B cell (primary cell): Measurements from ENCODE around the gene RSL24D1. TPM values are rescaled to one million over a fixed set of nuclear protein-coding genes. Genes with fewer than 3 reads are reported as not detected.

Source experiments
- ATAC-seq: fragments of 200-7000 bp; cut with Tn5 transposase; one replicate; pipeline ENCODE4 v1.10.0; 2021; ENCODE audit warnings: low read depth, mild to moderate bottlenecking, moderate number of reproducible peaks, moderate library complexity
- CTCF ChIA-PET: fragments of 350-600 bp; sonication (Branson Sonifier 250); formaldehyde crosslinking; loops from one replicate; lab custom pipeline; 2021; ENCODE audit warnings: antibody characterized with exemption, inconsistent platforms; lab: Charles Lee
- POLR2A ChIA-PET: fragments of 350-600 bp; sonication (Branson Sonifier 250); formaldehyde crosslinking; loops from one replicate; lab custom pipeline; 2021; ENCODE audit warnings: antibody characterized with exemption; lab: Charles Lee
- DNase-seq: peaks from one replicate; pipeline ENCODE4 v3.0.0; 2013
- H2AFZ ChIP-seq: 2 replicates; pipeline ENCODE4 v1.6.1; 2012; ENCODE audit warnings: mild to moderate bottlenecking, low read depth, low read length; ENCODE audit not compliant: insufficient read depth, poor library complexity, severe bottlenecking
- H3K27ac ChIP-seq, 2 donors: 1 replicate in 1 of 2; 2 replicates in 1 of 2; pipeline ENCODE4 v1.5.1; 2012 to 2013; ENCODE audit warnings: low read length in 2 of 2, mild to moderate bottlenecking in 2 of 2, moderate library complexity in 1 of 2
- H3K27me3 ChIP-seq, 4 experiments: fragments of 200-600 bp in 1 of 4; sonication (generic) in 1 of 4; replicated peaks in 1 of 4; 1 replicate in 2 of 4; 2 replicates in 2 of 4; pipeline versions ENCODE4 v1.6.1 to v1.7.0; 2013 to 2016; ENCODE audit warnings: low read length in 3 of 4, mild to moderate bottlenecking in 2 of 4, mixed read lengths in 1 of 4, moderate library complexity in 1 of 4; ENCODE audit not compliant: insufficient read depth in 4 of 4, control insufficient read depth in 3 of 4; ENCODE audit errors: control extremely low read depth in 1 of 4
- H3K36me3 ChIP-seq, 2 experiments: replicated peaks in 1 of 2; 1 replicate in 1 of 2; 2 replicates in 1 of 2; pipeline versions ENCODE4 v1.6.1 to v1.7.1; 2013; ENCODE audit warnings: low read length in 1 of 2; ENCODE audit not compliant: insufficient read depth in 2 of 2, control insufficient read depth in 1 of 2; ENCODE audit errors: control extremely low read depth in 1 of 2, extremely low read depth in 1 of 2
- H3K4me1 ChIP-seq, 2 donors: fragments of 200-600 bp in 1 of 2; sonication (generic) in 1 of 2; 1 replicate in 1 of 2; 2 replicates in 1 of 2; pipeline versions ENCODE4 v1.5.1 to v1.6.1; 2013 to 2017; ENCODE audit warnings: low read length in 2 of 2; ENCODE audit not compliant: control insufficient read depth in 2 of 2, insufficient read depth in 2 of 2
- H3K4me2 ChIP-seq: replicated peaks from 2 replicates; pipeline ENCODE3; 2012; ENCODE audit warnings: mild to moderate bottlenecking, low read depth, low read length; ENCODE audit not compliant: poor library complexity, severe bottlenecking
- H3K4me3 ChIP-seq, 5 experiments: fragments of 200-600 bp in 1 of 5; sonication (generic) in 1 of 5; 1 replicate in 3 of 5; 2 replicates in 2 of 5; pipeline versions ENCODE4 v1.5.1 to v1.7.0; 2011 to 2016; ENCODE audit warnings: low read length in 4 of 5, mild to moderate bottlenecking in 4 of 5, low read depth in 2 of 5, control low read depth in 1 of 5, moderate library complexity in 1 of 5; ENCODE audit not compliant: insufficient read depth in 1 of 5; ENCODE audit errors: control extremely low read depth in 1 of 5, extremely low read depth in 1 of 5
- H3K79me2 ChIP-seq: fragments of 200-600 bp; sonication (generic); one replicate; pipeline ENCODE4 v1.6.0; 2016; ENCODE audit warnings: low read length; ENCODE audit not compliant: control insufficient read depth, insufficient read depth
- H3K9ac ChIP-seq: fragments of 200-600 bp; sonication (generic); 2 replicates; pipeline ENCODE4 v1.6.1; 2017; ENCODE audit warnings: mild to moderate bottlenecking, low read length, moderate library complexity
- H3K9me3 ChIP-seq, 3 donors: one replicate each; pipeline versions ENCODE4 v1.6.1 to v1.7.1; 2013; ENCODE audit warnings: low read length in 2 of 3; ENCODE audit not compliant: control insufficient read depth in 2 of 3, insufficient read depth in 1 of 3; ENCODE audit errors: control extremely low read depth in 1 of 3
- H4K20me1 ChIP-seq: 2 replicates; pipeline ENCODE4 v1.6.0; 2012; ENCODE audit warnings: mild to moderate bottlenecking, low read length; ENCODE audit not compliant: insufficient read depth, control insufficient read depth, poor library complexity, severe bottlenecking
- H3K27ac Mint-ChIP-seq: one replicate; pipeline ENCODE4 v1.8.0; 2021; ENCODE audit warnings: mixed read lengths
- H3K27me3 Mint-ChIP-seq: one replicate; pipeline ENCODE4 v1.8.0; 2021; ENCODE audit warnings: mixed read lengths
- H3K4me1 Mint-ChIP-seq: one replicate; pipeline ENCODE4 v1.8.0; 2021; ENCODE audit warnings: mixed read lengths
- H3K4me3 Mint-ChIP-seq: one replicate; pipeline ENCODE4 v1.8.0; 2021; ENCODE audit warnings: mixed read lengths
- H3K9me3 Mint-ChIP-seq: one replicate; pipeline ENCODE4 v1.8.0; 2022; ENCODE audit warnings: mixed read lengths; ENCODE audit not compliant: insufficient read depth
- EZH2 ChIP-seq: IDR thresholded peaks from 2 replicates; pipeline ENCODE4 v1.6.1; 2012; ENCODE audit warnings: borderline replicate concordance, low read depth, mild to moderate bottlenecking, moderate library complexity, low read length; ENCODE audit not compliant: insufficient read depth, poor library complexity, severe bottlenecking
- WGBS: methylation state at CpG from one replicate; pipeline ENCODE4 v1.1.5; 2013; ENCODE audit warnings: missing lambda C conversion rate; ENCODE audit not compliant: insufficient coverage; 5-methylcytosine and 5-hydroxymethylcytosine counted together
- intact Hi-C: fragments of 100-400 bp; cut with micrococcal nuclease; formaldehyde crosslinking; loops from one replicate; pipeline ENCODE4 v1.10.0; 2022
- polyA minus RNA-seq: library from RNA; depleted of rRNA, polyadenylated mRNA; stranded (reverse); fragments of >200 nt; gene quantifications from 2 replicates; pipeline ENCODE4 v1.2.3, GENCODE V29; 2012
- polyA plus RNA-seq: library from polyadenylated mRNA; depleted of rRNA; stranded (reverse); fragments of >200 nt; gene quantifications from 2 replicates; pipeline ENCODE4 v1.2.3, GENCODE V29; 2012
- total RNA-seq, 2 donors: library from RNA; stranded (reverse); fragments of 120-200 nt in 1 of 2; gene quantifications; 1 replicate in 1 of 2; 2 replicates in 1 of 2; pipeline versions ENCODE4 v1.2.3 to v1.2.4, GENCODE V29; 2013 to 2022
- TF ChIP-seq, protein P1 (sequence below): fragments of 200-600 bp; IDR thresholded peaks from one replicate; pipeline ENCODE4 v1.8.0; 2022; ENCODE audit warnings: antibody characterized with exemption, mild to moderate bottlenecking

The RSL24D1 gene
- total RNA-seq (69.0 and 80.7 TPM in 2 replicates), polyA plus RNA-seq (25.2 and 77.7 TPM in 2 replicates), polyA minus RNA-seq (17.9 and 33.2 TPM in 2 replicates)
- total RNA-seq (2013), result 143 TPM

- CTCF ChIA-PET, result interaction anchor here (0.6 to 2.6 kb wide), 8 partner anchors 21 to 1877 kb away, joined by 3 to 13 read pairs (median 4); partner anchors contain the start of genes CCPG1, PIERCE2, PIGB and PIGBOS1
Observed at GRCh38 chr15:55196458-55197361, at the start of gene RSL24D1. Gene RSL24D1, minus strand, starts transcription at chr15:55196941. Its CDS starts 51 bp downstream, at chr15:55196890.

More at GRCh38 chr15:55196458-55197361, at the start of gene RSL24D1:
- Mint-ChIP-seq H3K9me3 (no peaks in the 10 kb centered on the region), H3K27me3 (no peaks in the 10 kb centered on the region), H3K4me1 (peaks cover 9% of the 10 kb centered on the region), H3K4me3 (no peak within 1 kb of the TSS), H3K27ac (no peak within 1 kb of the TSS)
- POLR2A ChIA-PET, result interaction anchor here (0.6 to 1.3 kb wide), 4 partner anchors 70 to 1046 kb away, joined by 3 to 8 read pairs (median 6); partner anchors contain the start of genes CCPG1, PIERCE2, PIGB and PIGBOS1
- H2AFZ ChIP-seq, result peak within 1 kb of the TSS; percentile 97
- H3K4me3 ChIP-seq, result peak within 1 kb of the TSS; percentile 78 to 97 (median 90)
- H3K9me3 ChIP-seq, result no peaks in the 10 kb centered on the region
- peaks cover 1 to 8% of the 10 kb centered on the region in 2 experiments for H3K36me3 ChIP-seq
- H3K79me2 ChIP-seq, result peaks cover 54% of the 10 kb centered on the region
- intact Hi-C loops, result loop anchor here (1.0 to 10.0 kb wide), 5 partner anchors 21 to 1048 kb away; partner anchors contain the start of genes CCPG1, PIERCE2 and RFX7
- H3K27ac ChIP-seq, result peak within 1 kb of the TSS; percentile 92
- peak; percentile 95 for ATAC-seq
- no peaks in the 10 kb centered on the region for H3K27me3 ChIP-seq
- H3K9ac ChIP-seq, result peak within 1 kb of the TSS; percentile 94
- TF ChIP-seq, protein P1, sequence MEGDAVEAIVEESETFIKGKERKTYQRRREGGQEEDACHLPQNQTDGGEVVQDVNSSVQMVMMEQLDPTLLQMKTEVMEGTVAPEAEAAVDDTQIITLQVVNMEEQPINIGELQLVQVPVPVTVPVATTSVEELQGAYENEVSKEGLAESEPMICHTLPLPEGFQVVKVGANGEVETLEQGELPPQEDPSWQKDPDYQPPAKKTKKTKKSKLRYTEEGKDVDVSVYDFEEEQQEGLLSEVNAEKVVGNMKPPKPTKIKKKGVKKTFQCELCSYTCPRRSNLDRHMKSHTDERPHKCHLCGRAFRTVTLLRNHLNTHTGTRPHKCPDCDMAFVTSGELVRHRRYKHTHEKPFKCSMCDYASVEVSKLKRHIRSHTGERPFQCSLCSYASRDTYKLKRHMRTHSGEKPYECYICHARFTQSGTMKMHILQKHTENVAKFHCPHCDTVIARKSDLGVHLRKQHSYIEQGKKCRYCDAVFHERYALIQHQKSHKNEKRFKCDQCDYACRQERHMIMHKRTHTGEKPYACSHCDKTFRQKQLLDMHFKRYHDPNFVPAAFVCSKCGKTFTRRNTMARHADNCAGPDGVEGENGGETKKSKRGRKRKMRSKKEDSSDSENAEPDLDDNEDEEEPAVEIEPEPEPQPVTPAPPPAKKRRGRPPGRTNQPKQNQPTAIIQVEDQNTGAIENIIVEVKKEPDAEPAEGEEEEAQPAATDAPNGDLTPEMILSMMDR, result peak; percentile 67
- no peak for TF ChIP-seq EZH2
- H3K4me2 ChIP-seq, result peak within 1 kb of the TSS; percentile 87
- DNase-seq, result peak; percentile 98
- peaks cover 30% of the 10 kb centered on the region for H4K20me1 ChIP-seq
- peaks cover 29 to 30% of the 10 kb centered on the region in 2 donors for H3K4me1 ChIP-seq
- WGBS, result under 1% methylated on average over 60 of the region's 62 CpGs
